Mucosa of descending colon (tissue), 3 donors: ENCODE measurements around the gene SARM1. TPM values are rescaled to one million over a fixed set of nuclear protein-coding genes. Genes with fewer than 3 reads are reported as not detected.
A peak's percentile ranks its signal among the peaks of the same experiment; 100 is the strongest.

Experiments used
- ATAC-seq: fragments of 200-7000 bp; cut with Tn5 transposase; one replicate; pipeline ENCODE4 v1.9.1; 2020; ENCODE audit warnings: mild to moderate bottlenecking, moderate library complexity
- DNase-seq, 3 donors: peaks; one replicate each; pipeline ENCODE4 v3.0.0-alpha.2; 2020
- H3K36me3 ChIP-seq: fragments of 200-600 bp; one replicate; pipeline ENCODE4 v1.8.0; 2021; ENCODE audit warnings: low read depth, mild to moderate bottlenecking
- H3K4me1 ChIP-seq: fragments of 200-600 bp; one replicate; pipeline ENCODE4 v1.8.0; 2021; ENCODE audit warnings: low read depth, mild to moderate bottlenecking
- H3K4me3 ChIP-seq: fragments of 200-600 bp; one replicate; pipeline ENCODE4 v1.8.0; 2021; ENCODE audit warnings: mild to moderate bottlenecking
- H3K9me3 ChIP-seq: fragments of 200-600 bp; one replicate; pipeline ENCODE4 v1.8.0; 2021; ENCODE audit warnings: mild to moderate bottlenecking
- CTCF ChIP-seq: fragments of 200-600 bp; IDR thresholded peaks from one replicate; pipeline ENCODE4 v1.8.0; 2022; ENCODE audit warnings: antibody characterized with exemption, mild to moderate bottlenecking
- intact Hi-C, 2 donors: fragments of 100-400 bp; cut with DNase I in 1 of 2; cut with micrococcal nuclease in 1 of 2; formaldehyde crosslinking; loops; one replicate each; pipeline versions ENCODE4 v1.11.0 to v1.11.1; 2022; cut with DNase I, micrococcal nuclease
- total RNA-seq, 3 donors: library from RNA; stranded (reverse); fragmentation: NEBNext Ultra II Directional in 2 of 3; extraction: Animal tissue kit (Norgen Biotek cat#: 25700) in 2 of 3; gene quantifications; one replicate each; pipeline versions ENCODE4 v1.2.1 to v1.2.4, GENCODE V29; 2021 to 2023
- donor health status: DM: no; HTN: no; CAD: no; lungs with moderate emphysema.
- donor health status: DM: no; HTN: no; CAD: no.
- donor health status: DM: no; HTN: yes; CAD: no.

The SARM1 gene
- total RNA-seq, 3 donors from 2014 or later, result 12.8 to 16.4 (median 15.0) TPM

DNA sequence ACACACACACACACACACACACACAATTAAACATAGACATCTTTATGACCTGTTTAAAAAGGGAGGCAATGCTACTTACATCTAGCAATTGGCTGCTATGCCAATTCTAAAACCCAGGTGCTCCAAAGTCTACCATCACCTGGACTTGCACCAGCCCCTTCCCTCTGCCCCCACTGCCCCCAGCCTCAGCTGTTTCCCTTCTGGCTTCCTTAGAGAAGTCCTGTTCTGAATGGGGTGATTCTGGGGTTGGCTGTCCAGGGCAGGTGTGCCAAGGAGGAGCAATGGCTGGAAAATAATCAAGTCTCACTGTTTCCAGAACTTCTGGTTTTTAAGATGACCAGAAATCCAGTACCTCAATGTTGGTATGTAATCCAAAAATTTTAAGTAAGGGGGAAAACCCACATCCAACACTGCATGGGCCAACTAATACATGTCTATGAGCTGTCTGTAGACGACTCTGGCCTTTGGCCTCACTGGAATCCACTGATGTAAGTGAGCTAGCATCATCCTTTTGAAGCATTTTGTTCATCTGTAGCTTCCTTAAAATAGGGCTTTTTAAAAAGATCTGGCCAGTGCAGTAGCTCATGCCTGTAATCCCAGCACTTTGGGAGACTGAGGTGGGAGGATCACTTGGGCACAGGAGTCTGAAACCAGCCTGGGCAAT, 38.3 kb upstream of the SARM1 start:
- Histone ChIP-seq H3K4me3 (no peak overlapping the region), H3K36me3 (peaks cover 4% of the 10 kb centered on the region), H3K4me1 (peaks cover 23% of the 10 kb centered on the region), H3K9me3 (no peaks in the 10 kb centered on the region)
- ATAC-seq, result no peak
- TF ChIP-seq CTCF, result no peak
- DNase-seq, result no peak
- intact Hi-C loops, result no loop called here

DNA sequence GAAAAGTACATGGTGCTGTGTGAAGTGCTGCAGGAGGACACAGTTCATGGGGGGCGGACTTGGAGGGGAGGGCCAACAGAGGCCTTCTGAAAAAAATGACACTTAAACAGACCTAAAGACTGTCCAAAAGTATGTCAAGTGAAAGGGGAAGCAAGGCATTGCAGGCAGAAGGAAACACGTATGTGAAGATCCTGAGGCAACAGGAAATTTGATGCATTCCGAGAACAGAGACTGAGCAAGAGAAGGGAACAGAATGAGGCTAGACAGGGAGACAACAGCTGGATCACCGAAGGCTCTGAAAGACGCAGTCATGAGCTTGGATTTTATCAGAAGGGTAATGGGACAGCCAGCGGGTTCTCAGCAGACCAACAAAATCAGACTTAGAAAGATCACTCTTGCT, 37.3 kb upstream of the SARM1 start:
- peaks cover 23% of the 10 kb centered on the region for H3K4me1 ChIP-seq
- intact Hi-C loops, result no loop called here

DNA sequence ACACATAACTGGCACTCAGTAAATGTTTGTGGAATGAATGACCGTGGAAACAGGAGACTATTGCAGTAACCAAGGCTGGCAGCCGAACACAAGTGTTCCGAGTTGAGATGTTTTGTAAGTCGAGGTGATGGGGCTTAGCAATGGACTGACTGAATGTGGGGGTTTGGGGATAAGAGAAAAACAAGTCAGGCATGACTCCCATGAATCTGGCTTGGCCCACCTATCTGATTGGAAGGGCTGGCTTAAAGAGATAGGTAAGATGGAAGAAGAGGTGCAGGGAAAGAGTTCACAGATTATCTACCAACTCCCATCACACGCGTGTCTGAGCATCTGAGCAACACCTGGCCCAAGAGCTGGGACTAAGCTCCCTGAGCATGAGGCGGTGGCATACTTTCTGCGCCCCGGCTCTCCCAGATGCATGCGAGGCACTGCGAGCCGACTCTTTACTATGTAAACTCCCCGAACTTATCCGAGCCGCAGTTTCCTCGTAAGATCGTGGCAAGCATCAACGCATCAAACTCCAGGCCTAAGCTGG, 36.8 kb upstream of the SARM1 start:
- peaks cover 4% of the 10 kb centered on the region for H3K36me3 ChIP-seq
- ATAC-seq (peak; percentile 3), DNase-seq (peak in 1 of 3 donors; percentile 34)
- peak overlapping the region; percentile 84 for H3K4me3 ChIP-seq
- no peak for TF ChIP-seq CTCF
- intact Hi-C loops, result no loop called here
- no peaks in the 10 kb centered on the region for H3K9me3 ChIP-seq
- H3K4me1 ChIP-seq, result peaks cover 23% of the 10 kb centered on the region

More for the DNA sequence above, 37.3 kb upstream of the SARM1 start:
- TF ChIP-seq CTCF, result no peak
- no peak for ATAC-seq
- Histone ChIP-seq H3K4me3 (no peak overlapping the region), H3K9me3 (no peaks in the 10 kb centered on the region), H3K36me3 (peaks cover 4% of the 10 kb centered on the region)
- DNase-seq, result no peak

- H3K9me3 ChIP-seq, result no peaks in the 10 kb centered on the region
- ATAC-seq (peak; percentile 97), DNase-seq (peak; percentile 97 to 100 (median 98))
- intact Hi-C loops, result no loop called here
- H3K4me3 ChIP-seq, result peak within 1 kb of the TSS; percentile 84
- peaks cover 23% of the 10 kb centered on the region for H3K4me1 ChIP-seq
- TF ChIP-seq CTCF, result no peak
- H3K36me3 ChIP-seq, result peaks cover 4% of the 10 kb centered on the region
Observed at GRCh38 chr17:28335201-28335958, 36.1 kb upstream of the SARM1 start, which contains the start of the genes IFT20 and TNFAIP1. Gene IFT20, minus strand, starts transcription at chr17:28335472. Its CDS starts 3,487 bp downstream, at chr17:28331985. Gene TNFAIP1, plus strand, starts transcription at chr17:28335761. Its CDS starts 3,761 bp downstream, at chr17:28339522.

DNA sequence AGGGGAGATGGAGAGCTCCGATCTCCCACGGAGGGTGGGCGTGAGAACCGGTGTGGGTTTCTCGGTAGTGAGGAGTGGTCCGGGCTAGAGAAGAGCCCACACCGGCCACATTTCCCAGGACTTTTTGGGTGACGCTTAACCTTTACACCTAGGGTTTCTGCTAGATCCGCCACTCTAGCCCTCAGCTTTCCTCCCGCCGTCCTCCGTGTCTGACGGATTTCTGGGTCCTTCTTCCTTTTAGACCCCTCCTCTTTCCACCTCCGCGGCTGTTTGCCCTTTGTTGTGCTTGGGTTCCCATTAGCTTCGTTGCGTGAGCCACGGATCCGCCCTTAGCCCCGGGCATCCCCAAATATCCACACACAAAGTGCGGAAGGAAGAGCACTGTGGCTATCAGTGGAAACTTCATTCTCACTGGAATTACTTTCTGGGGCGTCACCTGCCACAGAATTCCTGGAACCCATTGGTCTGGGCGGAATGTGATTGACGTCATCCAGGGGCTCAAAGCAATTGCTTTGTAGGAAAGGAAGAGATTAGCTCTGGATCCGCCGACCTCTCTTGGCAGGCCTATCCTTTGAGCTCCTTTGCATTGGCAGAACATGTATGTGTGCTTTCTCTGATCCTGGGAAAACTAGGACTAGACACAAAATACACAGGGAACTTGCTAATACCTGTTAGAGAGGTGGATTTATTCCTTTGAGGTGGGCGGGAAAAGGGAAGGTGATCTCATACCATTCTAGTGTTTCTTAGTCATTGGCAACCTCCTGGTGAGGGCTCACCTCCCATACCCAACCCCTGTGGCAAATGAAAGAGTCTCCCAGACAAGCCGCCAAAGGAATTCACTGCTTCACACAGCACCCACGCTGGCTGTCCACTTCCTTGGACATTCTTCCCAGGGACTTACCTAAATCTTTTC, 35.3 kb upstream of the SARM1 start:
- ATAC-seq (peak; percentile 31), DNase-seq (peak; percentile 53 to 66 (median 53))
- Histone ChIP-seq H3K4me1 (peaks cover 23% of the 10 kb centered on the region), H3K4me3 (peak overlapping the region; percentile 84), H3K9me3 (no peaks in the 10 kb centered on the region), H3K36me3 (peaks cover 4% of the 10 kb centered on the region)
- intact Hi-C loops, result no loop called here
- no peak for TF ChIP-seq CTCF
